OCI-LY1 (cell line): ENCODE data around the gene SRD5A3.

Source experiments
- H2AFZ ChIP-seq: fragments of 200-600 bp; sonication (generic), shearing (Covaris generic); 2 replicates; pipeline ENCODE4 v1.6.0; 2014; ENCODE audit warnings: antibody characterized with exemption, mild to moderate bottlenecking, low read length
- H3F3A ChIP-seq: fragments of 200-600 bp; sonication (generic), shearing (Covaris generic); 2 replicates; pipeline ENCODE4 v1.6.0; 2014; ENCODE audit warnings: mild to moderate bottlenecking, antibody characterized with exemption, low read length, moderate library complexity; ENCODE audit not compliant: insufficient read depth
- H3K27ac ChIP-seq: fragments of 200-600 bp; sonication (generic); 2 replicates; pipeline ENCODE4 v1.5.1; 2014; ENCODE audit warnings: low read length, mixed run types, mild to moderate bottlenecking, low read depth; ENCODE audit not compliant: poor library complexity, severe bottlenecking
- H3K27me3 ChIP-seq: fragments of 200-600 bp; sonication (generic); 2 replicates; pipeline ENCODE4 v1.6.0; 2014; ENCODE audit warnings: antibody characterized with exemption, mild to moderate bottlenecking, low read length, moderate library complexity; ENCODE audit not compliant: insufficient read depth
- H3K36me3 ChIP-seq: fragments of 200-600 bp; sonication (generic); 2 replicates; pipeline ENCODE4 v1.6.1; 2014; ENCODE audit warnings: mild to moderate bottlenecking, antibody characterized with exemption, low read length, moderate library complexity, mixed read lengths; ENCODE audit not compliant: insufficient read depth
- H3K4me1 ChIP-seq: fragments of 200-600 bp; sonication (generic); 2 replicates; pipeline ENCODE4 v1.5.1; 2014; ENCODE audit warnings: mild to moderate bottlenecking, low read length, moderate library complexity; ENCODE audit not compliant: insufficient read depth, severe bottlenecking
- H3K4me2 ChIP-seq: fragments of 200-600 bp; sonication (generic), shearing (Covaris generic); 2 replicates; pipeline ENCODE4 v1.6.1; 2014; ENCODE audit warnings: low read length
- H3K4me3 ChIP-seq: fragments of 200-600 bp; sonication (generic); 2 replicates; pipeline ENCODE4 v1.5.1; 2014; ENCODE audit warnings: low read length, low read depth, mild to moderate bottlenecking, mixed read lengths; ENCODE audit not compliant: poor library complexity, severe bottlenecking
- H3K79me2 ChIP-seq: fragments of 200-600 bp; shearing (Covaris generic); 2 replicates; pipeline ENCODE4 v1.6.1; 2016; ENCODE audit warnings: mixed run types, low read length, mixed read lengths; ENCODE audit not compliant: insufficient read depth
- H3K9ac ChIP-seq: fragments of 200-600 bp; sonication (generic), shearing (Covaris generic); 2 replicates; pipeline ENCODE4 v1.6.1; 2014; ENCODE audit warnings: mild to moderate bottlenecking, low read length, mixed read lengths
- H3K9me2 ChIP-seq: fragments of 200-600 bp; sonication (generic), shearing (Covaris generic); 2 replicates; pipeline ENCODE4 v1.6.1; 2014; ENCODE audit warnings: low read depth, mild to moderate bottlenecking, low read length, mixed read lengths
- H3K9me3 ChIP-seq: fragments of 200-600 bp; shearing (Covaris generic); 2 replicates; pipeline ENCODE4 v1.6.1; 2014; ENCODE audit warnings: low read length, mixed read lengths
- H4K20me1 ChIP-seq: fragments of 200-600 bp; sonication (generic), shearing (Covaris generic); 2 replicates; pipeline ENCODE4 v1.6.0; 2016; ENCODE audit warnings: mild to moderate bottlenecking, low read length; ENCODE audit not compliant: insufficient read depth
- CTCF ChIP-seq: fragments of 200-600 bp; sonication (generic), shearing (Covaris generic); IDR thresholded peaks from 2 replicates; pipeline ENCODE4 v1.5.1; 2017; ENCODE audit warnings: mild to moderate bottlenecking, antibody characterized with exemption, low read length, moderate library complexity, mixed read lengths
- EZH2 ChIP-seq: fragments of 200-600 bp; sonication (generic), shearing (Covaris generic); IDR thresholded peaks from 2 replicates; pipeline ENCODE4 v1.8.0; 2017; ENCODE audit warnings: borderline replicate concordance, mixed run types, mild to moderate bottlenecking, antibody characterized with exemption, low read length, moderate library complexity, mixed read lengths

SRD5A3 gene

GRCh38 chr4:55345980-55346850 is at the start of gene SRD5A3:
Gene SRD5A3, plus strand, starts transcription at chr4:55346242. Its CDS starts 95 bp downstream, at chr4:55346337.
- H3K4me2 ChIP-seq: peak within 1 kb of the TSS; percentile 90
- peaks cover 31% of the 10 kb centered on the region for H3K4me1 ChIP-seq
- no peaks in the 10 kb centered on the region for H4K20me1 ChIP-seq
- H3K9me3 ChIP-seq: no peaks in the 10 kb centered on the region
- H3K4me3 ChIP-seq: peak within 1 kb of the TSS; percentile 99
- no peaks in the 10 kb centered on the region for H3K79me2 ChIP-seq
- H3K27ac ChIP-seq: peak within 1 kb of the TSS; percentile 39
- H2AFZ ChIP-seq: peak within 1 kb of the TSS; percentile 87
- H3K9me2 ChIP-seq: no peaks in the 10 kb centered on the region
- H3K27me3 ChIP-seq: no peaks in the 10 kb centered on the region
- H3F3A ChIP-seq: peaks cover 6% of the 10 kb centered on the region; the same call in 1 of the 2 replicates
- H3K36me3 ChIP-seq: peaks cover 4% of the 10 kb centered on the region
- peak within 1 kb of the TSS; percentile 99 for H3K9ac ChIP-seq
- TF ChIP-seq CTCF (peak; percentile 89), EZH2 (no peak)

GRCh38 chr4:55297346-55297745 is 48.7 kb upstream of the SRD5A3 start:
- Histone ChIP-seq H3K4me1 (no peaks in the 10 kb centered on the region), H2AFZ (no peak overlapping the region), H3F3A (no peaks in the 10 kb centered on the region), H3K36me3 (no peaks in the 10 kb centered on the region), H3K9me2 (no peaks in the 10 kb centered on the region), H3K27ac (no peak overlapping the region), H3K4me2 (no peak overlapping the region), H3K4me3 (no peak overlapping the region), H3K79me2 (no peaks in the 10 kb centered on the region), H4K20me1 (no peaks in the 10 kb centered on the region), H3K9ac (no peak overlapping the region), H3K9me3 (no peaks in the 10 kb centered on the region), H3K27me3 (no peaks in the 10 kb centered on the region)
- no peak for TF ChIP-seq CTCF
- no peak for TF ChIP-seq EZH2

GRCh38 chr4:55303760-55304165 is 42.3 kb upstream of the SRD5A3 start:
- Histone ChIP-seq H2AFZ (no peak overlapping the region), H3K4me3 (no peak overlapping the region), H3K4me2 (no peak overlapping the region), H4K20me1 (no peaks in the 10 kb centered on the region), H3K27ac (no peak overlapping the region), H3K9ac (no peak overlapping the region), H3K9me2 (no peaks in the 10 kb centered on the region), H3K9me3 (no peaks in the 10 kb centered on the region), H3F3A (no peaks in the 10 kb centered on the region), H3K36me3 (no peaks in the 10 kb centered on the region), H3K79me2 (no peaks in the 10 kb centered on the region), H3K27me3 (no peaks in the 10 kb centered on the region), H3K4me1 (no peaks in the 10 kb centered on the region)
- no peak for TF ChIP-seq CTCF
- no peak for TF ChIP-seq EZH2
